HepG2 (cell line): ENCODE data around the gene DQX1. TPM values are rescaled to one million over a fixed set of nuclear protein-coding genes. Genes with fewer than 3 reads are reported as not detected.

Source experiments
- ARNT ChIP-seq: fragments of 450-650 bp; IDR thresholded peaks from 2 replicates; pipeline ENCODE4 v1.6.1; 2017
- CENPBD1 ChIP-seq: sonication (generic); formaldehyde crosslinking; IDR thresholded peaks from 2 replicates; pipeline ENCODE4 v1.8.0; 2022; ENCODE audit warnings: missing genetic modification reagents, low read depth, mild to moderate bottlenecking, borderline replicate concordance
- HNF4A ChIP-seq: sonication (generic); formaldehyde crosslinking; IDR thresholded peaks from 2 replicates; pipeline ENCODE4 v1.4.0; 2020; ENCODE audit warnings: missing genetic modification reagents
- KDM4B ChIP-seq: sonication (generic); formaldehyde crosslinking; IDR thresholded peaks from 2 replicates; pipeline ENCODE4 v1.4.0; 2020; ENCODE audit warnings: missing genetic modification reagents
- LBX2 ChIP-seq: sonication (generic); formaldehyde crosslinking; IDR thresholded peaks from 2 replicates; pipeline ENCODE4 v1.5.0; 2020; ENCODE audit warnings: missing genetic modification reagents, mild to moderate bottlenecking, borderline replicate concordance
- LCORL ChIP-seq, 2 experiments: fragments of 450-650 bp in 1 of 2; sonication (generic) in 1 of 2; formaldehyde crosslinking in 1 of 2; IDR thresholded peaks; 2 replicates each; pipeline versions ENCODE4 v1.5.0 to v1.6.1; 2017 to 2020; ENCODE audit warnings: antibody characterized with exemption in 1 of 2, missing genetic modification reagents in 1 of 2
- MBNL3 ChIP-seq: fragments of 250-450 bp; sonication (Bioruptor Pico); conservative IDR thresholded peaks from 2 replicates; pipeline ENCODE4 v1.8.0; 2022; ENCODE audit warnings: mild to moderate bottlenecking, inconsistent platforms
- MED1 ChIP-seq: sonication (generic); formaldehyde crosslinking; IDR thresholded peaks from 2 replicates; pipeline ENCODE4 v1.4.0; 2020; ENCODE audit warnings: missing genetic modification reagents
- MLX ChIP-seq: IDR thresholded peaks from 2 replicates; pipeline ENCODE4 v1.6.1; 2016
- NAIF1 ChIP-seq: sonication (generic); formaldehyde crosslinking; IDR thresholded peaks from 2 replicates; pipeline ENCODE4 v1.5.0; 2020; ENCODE audit warnings: mild to moderate bottlenecking, missing genetic modification reagents, borderline replicate concordance
- NCOA1 ChIP-seq: sonication (generic); formaldehyde crosslinking; IDR thresholded peaks from 2 replicates; pipeline ENCODE4 v1.9.0; 2021; ENCODE audit warnings: missing genetic modification reagents
- NONO ChIP-seq, 2 experiments: fragments of 450-650 bp in 1 of 2; sonication (generic) in 1 of 2; formaldehyde crosslinking in 1 of 2; IDR thresholded peaks in 1 of 2; conservative IDR thresholded peaks in 1 of 2; 2 replicates each; pipeline versions ENCODE4 v1.6.1 to v1.8.0; 2017 to 2022; ENCODE audit warnings: mild to moderate bottlenecking in 1 of 2, missing genetic modification reagents in 1 of 2, moderate library complexity in 1 of 2
- NR2C2 ChIP-seq: sonication (generic); formaldehyde crosslinking; IDR thresholded peaks from 2 replicates; pipeline ENCODE4 v1.4.0; 2020; ENCODE audit warnings: missing genetic modification reagents, mild to moderate bottlenecking, moderate library complexity, borderline replicate concordance
- PCBP2 ChIP-seq: fragments of 200-400 bp; formaldehyde crosslinking; optimal IDR thresholded peaks from 2 replicates; pipeline ENCODE3; 2018; ENCODE audit warnings: low read length, low read depth; ENCODE audit not compliant: poor library complexity, severe bottlenecking
- POLR2G ChIP-seq: fragments of 200-400 bp; formaldehyde crosslinking; IDR thresholded peaks from 2 replicates; pipeline ENCODE4 v1.6.1; 2018; ENCODE audit warnings: mild to moderate bottlenecking, low read depth, low read length, moderate library complexity
- RBM22 ChIP-seq: fragments of 200-400 bp; formaldehyde crosslinking; optimal IDR thresholded peaks from 2 replicates; pipeline ENCODE3; 2017; ENCODE audit warnings: mild to moderate bottlenecking, low read length, moderate library complexity
- SMC3 ChIP-seq: IDR thresholded peaks from 2 replicates; pipeline ENCODE4 v1.6.1; 2011; ENCODE audit warnings: low read length, improper control_type of control experiment
- TBL1XR1 ChIP-seq: fragments of 150-350 bp; IDR thresholded peaks from 2 replicates; pipeline ENCODE4 v1.6.1; 2014; ENCODE audit warnings: borderline replicate concordance, low read length; ENCODE audit not compliant: partially characterized antibody
- THAP8 ChIP-seq: sonication (generic); formaldehyde crosslinking; IDR thresholded peaks from 2 replicates; pipeline ENCODE4 v1.5.1; 2020; ENCODE audit warnings: missing genetic modification reagents, mild to moderate bottlenecking, borderline replicate concordance
- ZFY ChIP-seq: sonication (generic); formaldehyde crosslinking; IDR thresholded peaks from 2 replicates; pipeline ENCODE4 v1.4.0; 2020; ENCODE audit warnings: missing genetic modification reagents
- ZIK1 ChIP-seq: sonication (generic); formaldehyde crosslinking; IDR thresholded peaks from 2 replicates; pipeline ENCODE4 v1.5.0; 2020; ENCODE audit warnings: mild to moderate bottlenecking, low read depth, missing genetic modification reagents, borderline replicate concordance
- ZNF326 ChIP-seq: sonication (generic); formaldehyde crosslinking; IDR thresholded peaks from 2 replicates; pipeline ENCODE4 v1.4.0; 2020; ENCODE audit warnings: missing genetic modification reagents, borderline replicate concordance
- ZNF343 ChIP-seq: sonication (generic); formaldehyde crosslinking; IDR thresholded peaks from 2 replicates; pipeline ENCODE4 v1.4.0; 2020; ENCODE audit warnings: mild to moderate bottlenecking, missing genetic modification reagents
- ZNF687 ChIP-seq: sonication (generic); formaldehyde crosslinking; IDR thresholded peaks from 2 replicates; pipeline ENCODE4 v1.5.1; 2020; ENCODE audit warnings: mild to moderate bottlenecking, missing genetic modification reagents, moderate library complexity
- polyA plus RNA-seq, 8 experiments: library from polyadenylated mRNA; depleted of rRNA in 3 of 8; stranded (reverse) in 7 of 8; unstranded in 1 of 8; fragments of >200 nt; fragmentation: Illumina TruSeq in 4 of 8; extraction: Trizol in 4 of 8; gene quantifications; 2 replicates each; pipeline versions ENCODE4 v1.2.1 to v1.2.3, GENCODE V29; 2011 to 2016; ENCODE audit warnings: low read depth in 4 of 8, missing spikeins in 1 of 8, mixed read lengths in 1 of 8; ENCODE audit not compliant: insufficient read depth in 1 of 8
- total RNA-seq, 5 experiments: library from RNA; depleted of rRNA; stranded (reverse); fragments of >200 nt; fragmentation: Illumina TruSeq; extraction: Trizol; gene quantifications; 2 replicates each; pipeline ENCODE4 v1.2.3, GENCODE V29; 2016; ENCODE audit warnings: low read depth in 1 of 5

DQX1 gene
- total and polyA plus RNA-seq, 2 of the 13 experiments (the other 11 are each of a cell fraction or from before 2014, with no cell fraction given) = 27.6 to 89.8 TPM

- 0 out of 2 replicates have a peak, but pooled peaks have one; percentile 57 for TF ChIP-seq NAIF1 (CRISPR knock-in tag)
- no peak for TF ChIP-seq LBX2 (CRISPR knock-in tag)
- peak; percentile 67 for TF ChIP-seq ZFY (CRISPR knock-in tag)
- TF ChIP-seq ZNF687 = peak; percentile 62
- 0 out of 2 replicates have a peak, but pooled peaks have one; percentile 27 for TF ChIP-seq ZNF343 (CRISPR knock-in tag)
- TF ChIP-seq THAP8 (CRISPR knock-in tag) = no peak
- no peak for TF ChIP-seq ZIK1 (CRISPR knock-in tag)
- TF ChIP-seq POLR2G = 0 out of 2 replicates have a peak, but pooled peaks have one; percentile 47
- no peak for TF ChIP-seq SMC3
- TF ChIP-seq ARNT = no peak
- TF ChIP-seq NCOA1 (CRISPR knock-in tag) = no peak
- no peak for TF ChIP-seq NONO (IDR thresholded peaks at IDR 0.05)
- TF ChIP-seq NONO (CRISPR knock-in tag; conservative IDR thresholded peaks at IDR 0.05) = peak; percentile 40; the same call in 1 of the 2 replicates
- TF ChIP-seq MED1 (CRISPR knock-in tag) = no peak
- TF ChIP-seq NR2C2 (CRISPR knock-in tag) = 0 out of 2 replicates have a peak, but pooled peaks have one; percentile 10
- TF ChIP-seq LCORL (IDR thresholded peaks at IDR 0.05) = no peak
- TF ChIP-seq LCORL (CRISPR knock-in tag; IDR thresholded peaks at IDR 0.05) = no peak; the same call in 1 of the 2 replicates
- TF ChIP-seq HNF4A (CRISPR knock-in tag) = peak; percentile 24; the same call in 1 of the 2 replicates
- no peak for TF ChIP-seq PCBP2
- TF ChIP-seq RBM22 = no peak
- no peak for TF ChIP-seq MLX (CRISPR knock-in tag)
- no peak for TF ChIP-seq TBL1XR1
- no peak for TF ChIP-seq CENPBD1 (CRISPR knock-in tag)
- no peak for TF ChIP-seq KDM4B
- no peak; the same call in 1 of the 2 replicates for TF ChIP-seq ZNF326 (CRISPR knock-in tag)
- TF ChIP-seq MBNL3 (CRISPR knock-in tag) = no peak
These were observed 26.6 kb downstream of the DQX1 start, which contains the start of gene LBX2 (continued) for GRCh38 chr2:74499267-74499939.
